Heart left ventricle (tissue), 13 donors: ENCODE data around the gene TMEM145.

Experiments
- POLR2A ChIP-seq, 2 donors: fragments of 450-650 bp; IDR thresholded peaks; one replicate each; pipeline ENCODE4 v1.6.1; 2017; ENCODE audit warnings: antibody characterized with exemption in 2 of 2, mild to moderate bottlenecking in 2 of 2, moderate library complexity in 2 of 2
- TF ChIP-seq, protein P1 (sequence below), 12 donors: fragments of 200-600 bp; sonication (generic) in 4 of 12; IDR thresholded peaks; one replicate each; pipeline versions ENCODE4 v1.5.0 to v1.8.0; 2018 to 2022; ENCODE audit warnings: antibody characterized with exemption in 12 of 12, mild to moderate bottlenecking in 5 of 12
- donor health status: ischemic (EF 13 %, LVEDD 7.1; RV severe dilation, severe dysfunction).
- donor health status: DM: no; HTN: yes; CAD: no.
- donor health status: DM: no; HTN: no; CAD: no.
- donor health status: ischemic (EF 25% LVEDD 6.9; RV normal size, moderate dysfunction).
- donor health status: ischemic (EF 25% LVEDD 5.7; RV mildly dilated, moderate dysfunction).
- donor health status: ischemic (EF 35%, LVEDD 5.7; RV mildly dilated, moderate dysfunction).
- donor health status: nonischemic (EF 11% LVEDD 7.7; RV severe dilation, severe dysfunction).
- donor health status: DM: yes; HTN: yes; CAD: no.
- donor health status: PGD.
- donor health status: ischemic (EF 29% LVEDD 5.4; RV normal size, mild dysfunction).
- donor health status: nonischemic (EF 23%, LVEDD 6.1; RV moderate dilation, normal function).

DNA sequence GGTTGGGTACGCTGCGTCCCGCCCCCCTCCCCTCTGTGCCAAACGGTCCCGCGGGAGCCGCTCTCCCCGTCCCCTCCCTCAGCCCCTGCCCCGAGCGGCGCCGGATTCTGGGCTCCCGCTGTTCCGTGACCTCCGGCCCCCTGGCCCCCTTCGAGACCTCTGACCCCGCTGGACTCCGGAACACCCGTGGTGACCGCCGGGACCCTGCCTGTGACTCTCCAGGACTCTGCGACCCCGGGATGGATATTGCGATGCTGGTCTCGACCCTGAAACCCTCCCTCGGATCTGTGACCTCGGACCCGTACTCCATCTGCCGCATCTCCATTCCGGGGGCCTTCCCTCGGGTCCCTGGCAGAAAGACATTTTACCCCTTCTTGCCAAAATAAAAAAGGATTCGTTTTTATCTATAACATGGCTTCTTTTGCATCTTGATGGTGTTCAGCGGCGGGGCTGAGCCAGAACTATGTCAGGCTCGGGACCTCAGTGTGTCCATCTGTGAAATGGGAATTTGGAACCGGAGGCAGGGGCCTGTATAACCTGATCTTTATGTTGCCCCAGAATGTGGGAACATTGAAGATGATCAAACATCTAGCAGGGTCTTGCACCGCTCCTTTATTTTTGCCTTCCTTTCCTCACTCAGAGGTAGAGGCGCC, 11.7 kb downstream of the TMEM145 start:
- TF ChIP-seq, protein P1, sequence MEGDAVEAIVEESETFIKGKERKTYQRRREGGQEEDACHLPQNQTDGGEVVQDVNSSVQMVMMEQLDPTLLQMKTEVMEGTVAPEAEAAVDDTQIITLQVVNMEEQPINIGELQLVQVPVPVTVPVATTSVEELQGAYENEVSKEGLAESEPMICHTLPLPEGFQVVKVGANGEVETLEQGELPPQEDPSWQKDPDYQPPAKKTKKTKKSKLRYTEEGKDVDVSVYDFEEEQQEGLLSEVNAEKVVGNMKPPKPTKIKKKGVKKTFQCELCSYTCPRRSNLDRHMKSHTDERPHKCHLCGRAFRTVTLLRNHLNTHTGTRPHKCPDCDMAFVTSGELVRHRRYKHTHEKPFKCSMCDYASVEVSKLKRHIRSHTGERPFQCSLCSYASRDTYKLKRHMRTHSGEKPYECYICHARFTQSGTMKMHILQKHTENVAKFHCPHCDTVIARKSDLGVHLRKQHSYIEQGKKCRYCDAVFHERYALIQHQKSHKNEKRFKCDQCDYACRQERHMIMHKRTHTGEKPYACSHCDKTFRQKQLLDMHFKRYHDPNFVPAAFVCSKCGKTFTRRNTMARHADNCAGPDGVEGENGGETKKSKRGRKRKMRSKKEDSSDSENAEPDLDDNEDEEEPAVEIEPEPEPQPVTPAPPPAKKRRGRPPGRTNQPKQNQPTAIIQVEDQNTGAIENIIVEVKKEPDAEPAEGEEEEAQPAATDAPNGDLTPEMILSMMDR (IDR thresholded peaks at IDR 0.05): peak in 2 of 12 donors; percentile 78 to 89
- TF ChIP-seq POLR2A (IDR thresholded peaks at IDR 0.05): no peak
